ENCODE results near the gene HOXC4.

DNA sequence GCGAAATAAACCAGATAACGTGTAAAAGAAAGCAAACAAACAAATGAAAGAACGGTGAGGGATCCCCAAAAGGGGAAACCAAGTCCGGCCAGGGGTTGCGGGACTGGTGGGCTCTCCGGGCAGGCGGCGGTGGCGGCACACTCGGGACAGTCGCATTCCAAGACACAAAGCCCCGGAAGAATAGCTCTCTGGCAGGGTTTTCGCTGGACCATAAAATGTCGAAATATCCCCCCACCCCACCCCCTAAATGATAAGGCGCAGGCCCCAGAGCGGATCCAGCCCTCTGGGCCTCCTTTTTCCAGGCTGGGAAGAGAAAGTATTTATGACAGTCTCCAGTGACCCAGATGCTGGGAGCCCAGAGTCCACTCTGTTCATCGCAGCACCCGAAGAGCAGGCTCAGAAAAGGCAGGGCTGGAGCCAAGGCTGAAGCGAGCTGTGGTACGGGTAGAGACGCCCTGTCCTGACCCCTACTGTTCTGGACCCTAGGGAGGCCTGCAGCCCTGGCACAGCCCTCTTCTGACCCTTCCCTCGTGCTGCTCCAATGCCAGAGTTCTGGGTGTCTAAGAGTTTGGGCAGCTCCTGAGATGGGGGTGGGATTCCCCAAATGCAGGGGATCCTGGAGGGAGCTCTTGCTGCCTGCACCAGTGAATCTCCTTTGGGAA lies 46.9 kb upstream of the HOXC4 start:
- TF ChIP-seq, protein P1, sequence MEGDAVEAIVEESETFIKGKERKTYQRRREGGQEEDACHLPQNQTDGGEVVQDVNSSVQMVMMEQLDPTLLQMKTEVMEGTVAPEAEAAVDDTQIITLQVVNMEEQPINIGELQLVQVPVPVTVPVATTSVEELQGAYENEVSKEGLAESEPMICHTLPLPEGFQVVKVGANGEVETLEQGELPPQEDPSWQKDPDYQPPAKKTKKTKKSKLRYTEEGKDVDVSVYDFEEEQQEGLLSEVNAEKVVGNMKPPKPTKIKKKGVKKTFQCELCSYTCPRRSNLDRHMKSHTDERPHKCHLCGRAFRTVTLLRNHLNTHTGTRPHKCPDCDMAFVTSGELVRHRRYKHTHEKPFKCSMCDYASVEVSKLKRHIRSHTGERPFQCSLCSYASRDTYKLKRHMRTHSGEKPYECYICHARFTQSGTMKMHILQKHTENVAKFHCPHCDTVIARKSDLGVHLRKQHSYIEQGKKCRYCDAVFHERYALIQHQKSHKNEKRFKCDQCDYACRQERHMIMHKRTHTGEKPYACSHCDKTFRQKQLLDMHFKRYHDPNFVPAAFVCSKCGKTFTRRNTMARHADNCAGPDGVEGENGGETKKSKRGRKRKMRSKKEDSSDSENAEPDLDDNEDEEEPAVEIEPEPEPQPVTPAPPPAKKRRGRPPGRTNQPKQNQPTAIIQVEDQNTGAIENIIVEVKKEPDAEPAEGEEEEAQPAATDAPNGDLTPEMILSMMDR (IDR thresholded peaks at IDR 0.05; ENCODE audit: low read depth, low read length, missing input control): no peak
- TF ChIP-seq, protein P2, sequence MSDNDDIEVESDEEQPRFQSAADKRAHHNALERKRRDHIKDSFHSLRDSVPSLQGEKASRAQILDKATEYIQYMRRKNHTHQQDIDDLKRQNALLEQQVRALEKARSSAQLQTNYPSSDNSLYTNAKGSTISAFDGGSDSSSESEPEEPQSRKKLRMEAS (IDR thresholded peaks at IDR 0.05): no peak
- no peak for TF ChIP-seq RAD21 (IDR thresholded peaks at IDR 0.05)
- no peak for TF ChIP-seq RXRA (IDR thresholded peaks at IDR 0.05)
- TF ChIP-seq YY1 (IDR thresholded peaks at IDR 0.05): no peak
- TF ChIP-seq REST (IDR thresholded peaks at IDR 0.05): no peak
- TF ChIP-seq FOXA1 (IDR thresholded peaks at IDR 0.05): no peak
- no peak for TF ChIP-seq SP1 (IDR thresholded peaks at IDR 0.05)
- TF ChIP-seq ATF3 (IDR thresholded peaks at IDR 0.05): no peak
- no peak for TF ChIP-seq JUND (IDR thresholded peaks at IDR 0.05)
- TF ChIP-seq ZBTB33 (IDR thresholded peaks at IDR 0.05): no peak
- TF ChIP-seq HNF4A (conservative IDR thresholded peaks at IDR 0.05): no peak
- TF ChIP-seq GABPA (IDR thresholded peaks at IDR 0.05 in 1 of 2, conservative IDR thresholded peaks at IDR 0.05 in 1 of 2): no peak
- TF ChIP-seq NR2F2 (IDR thresholded peaks at IDR 0.05): no peak
